GM18909 (cell line): ENCODE data around the gene ERAP2.

Source experiments
- ATAC-seq: cut with Tn5 transposase; IDR thresholded peaks from one replicate; pipeline ENCODE4 v1.9.1; 2021; ENCODE audit warnings: mild to moderate bottlenecking; ENCODE audit not compliant: unreplicated experiment, poor library complexity

Gene ERAP2

DNA sequence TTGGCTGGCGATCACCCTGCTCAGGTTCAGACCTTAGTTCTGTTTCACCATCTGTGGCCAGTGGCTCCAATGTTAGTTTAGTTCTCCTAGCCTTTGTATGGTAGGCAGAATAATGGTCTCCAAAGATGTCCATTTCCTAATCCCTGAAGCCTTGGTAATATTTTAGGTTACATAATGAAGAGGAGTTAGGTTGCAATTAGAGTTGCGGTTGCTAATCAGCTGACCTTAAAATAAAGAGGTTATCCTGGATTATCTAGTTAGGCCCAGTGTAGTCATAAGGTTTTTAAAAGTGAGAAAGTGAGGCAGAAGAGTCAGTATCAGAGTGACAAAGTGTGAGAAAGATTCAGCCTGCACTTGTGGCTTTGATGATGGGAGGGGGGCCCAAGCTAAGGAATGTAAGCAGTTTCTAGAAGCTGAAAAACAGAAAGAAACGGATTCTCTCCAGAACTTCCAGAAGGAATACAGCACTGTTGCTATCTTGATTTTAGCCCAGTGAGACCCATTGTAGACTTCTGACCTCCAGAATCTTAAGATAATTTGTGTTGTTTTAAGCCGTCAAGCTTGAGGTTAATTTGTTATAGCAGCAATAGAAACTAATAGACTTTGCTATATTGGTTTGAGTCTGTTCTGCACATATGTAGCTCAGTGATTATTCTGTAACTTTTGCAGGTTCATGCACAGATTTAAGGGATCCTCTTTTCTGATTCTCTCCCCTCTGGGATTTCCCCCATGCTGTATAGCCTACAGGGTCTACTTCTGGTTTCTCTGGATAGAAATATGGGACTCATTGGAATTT, 81.2 kb downstream of the ERAP2 start:
- ATAC-seq: peak; percentile 49

DNA sequence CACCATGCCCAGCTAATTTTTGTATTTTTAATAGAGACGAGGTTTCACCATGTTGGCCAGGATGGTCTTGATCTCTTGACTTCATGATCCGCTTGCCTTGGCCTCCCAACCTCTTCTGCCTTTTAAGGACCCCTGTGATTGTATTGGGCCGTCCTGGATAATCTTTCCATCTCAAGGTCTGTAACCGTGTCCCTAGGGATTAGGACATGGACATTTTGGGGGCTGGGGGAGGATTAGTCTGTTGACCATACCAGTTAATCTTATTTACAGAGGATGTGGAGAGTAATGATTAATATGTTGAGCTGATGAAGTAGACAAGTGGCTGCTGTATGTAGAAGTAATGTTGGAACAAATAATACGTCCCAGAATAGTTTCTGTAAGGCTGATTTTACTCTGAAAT, 82.7 kb downstream of the ERAP2 start:
- ATAC-seq: no peak

DNA sequence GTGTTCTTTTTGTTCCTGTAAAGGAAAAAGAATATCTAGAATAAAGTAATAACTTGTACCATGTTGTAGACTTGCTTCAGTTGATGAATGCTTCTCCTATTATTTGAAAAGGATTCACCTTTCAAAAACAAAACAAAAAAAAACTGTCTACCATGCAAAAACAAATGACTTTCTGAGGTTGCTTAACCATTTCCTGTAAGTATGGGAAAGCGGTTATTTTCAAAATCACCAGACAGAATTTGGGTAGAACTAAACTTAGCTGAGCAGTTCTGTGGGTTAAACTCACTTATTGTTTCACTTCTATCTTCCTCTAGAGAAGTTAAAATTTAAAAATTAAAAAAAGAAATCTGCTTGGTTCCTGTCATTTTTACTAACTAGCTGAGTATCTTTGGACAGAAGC, 84.8 kb downstream of the ERAP2 start:
- ATAC-seq: peak; percentile 61

DNA sequence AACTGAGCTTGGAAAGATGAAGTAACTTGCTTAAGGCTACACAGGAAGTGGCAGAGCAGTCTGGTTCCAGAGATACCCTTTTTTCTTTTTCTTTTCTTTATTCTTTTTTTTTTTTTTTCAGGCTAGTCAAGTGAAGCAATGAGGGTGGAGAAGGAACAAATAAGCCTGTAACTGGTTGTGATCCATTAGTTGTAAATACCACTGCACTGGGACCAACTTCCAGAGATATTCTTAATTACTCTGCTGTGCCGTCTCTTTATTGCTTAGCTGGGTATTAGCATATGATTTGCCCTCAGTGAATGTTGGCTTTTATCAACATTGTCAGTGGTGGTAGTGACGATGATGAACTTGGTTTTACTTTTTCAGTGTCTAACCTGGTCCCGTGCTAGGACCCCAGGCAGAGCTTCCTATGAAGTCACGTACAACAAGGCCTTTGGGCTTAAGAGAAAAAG, 86.3 kb downstream of the ERAP2 start:
- no peak for ATAC-seq

DNA sequence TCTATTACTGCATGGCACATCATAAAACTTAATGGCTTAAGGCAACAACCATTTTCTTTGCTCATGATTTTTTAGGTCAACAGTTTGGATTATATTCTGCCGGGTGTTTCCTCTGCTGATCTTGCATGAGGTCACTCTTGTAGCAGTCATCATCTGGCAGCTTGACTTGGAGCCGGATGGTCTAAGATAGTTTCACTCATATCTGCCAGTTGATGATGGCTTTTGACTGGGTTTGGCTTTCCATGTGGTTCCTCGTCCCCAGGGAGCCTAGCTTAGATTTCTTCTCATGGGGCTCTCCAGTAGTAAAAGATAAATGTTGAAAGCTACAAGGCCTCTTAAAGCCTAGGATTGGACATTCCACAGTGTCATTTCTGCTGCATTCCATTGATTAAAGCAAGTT, 87.0 kb downstream of the ERAP2 start:
- peak; percentile 67 for ATAC-seq

DNA sequence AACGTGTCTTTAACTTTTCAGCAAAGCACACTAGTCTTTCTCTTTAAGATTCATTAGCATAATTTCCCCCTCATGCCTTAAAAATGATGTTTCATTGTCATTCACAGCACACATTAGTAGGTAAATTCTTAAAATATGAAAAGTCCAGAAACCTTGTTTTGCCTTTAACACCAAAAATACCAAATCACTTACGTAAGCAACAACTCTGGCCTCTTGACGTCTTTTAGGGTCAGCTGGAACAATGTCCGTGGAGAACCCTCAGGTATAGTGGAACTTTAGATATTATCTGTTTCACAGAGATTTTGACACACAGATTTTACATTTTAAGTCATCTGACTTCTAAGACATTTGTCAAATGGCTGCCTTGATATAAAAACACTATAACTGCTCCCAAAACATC, 90.5 kb downstream of the ERAP2 start:
- no peak for ATAC-seq

DNA sequence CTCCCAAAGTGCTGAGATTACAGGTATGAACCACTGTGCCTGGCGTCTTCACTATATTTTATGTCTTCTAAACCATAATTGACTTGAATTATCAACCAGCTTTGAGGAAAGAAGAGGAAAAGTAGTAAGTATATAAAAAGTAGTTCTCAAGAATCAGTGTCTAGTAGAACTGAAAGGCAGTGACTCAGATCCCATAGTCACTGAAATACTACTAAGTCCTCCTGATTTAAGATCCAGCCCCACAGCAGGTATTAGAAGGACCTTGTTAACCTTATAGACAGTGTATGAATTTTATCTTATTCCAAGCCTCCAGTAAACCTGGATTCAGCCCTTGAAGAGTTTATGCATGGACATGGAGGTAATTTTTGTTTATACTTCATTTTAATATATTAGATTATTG, 91.1 kb downstream of the ERAP2 start:
- ATAC-seq: no peak

DNA sequence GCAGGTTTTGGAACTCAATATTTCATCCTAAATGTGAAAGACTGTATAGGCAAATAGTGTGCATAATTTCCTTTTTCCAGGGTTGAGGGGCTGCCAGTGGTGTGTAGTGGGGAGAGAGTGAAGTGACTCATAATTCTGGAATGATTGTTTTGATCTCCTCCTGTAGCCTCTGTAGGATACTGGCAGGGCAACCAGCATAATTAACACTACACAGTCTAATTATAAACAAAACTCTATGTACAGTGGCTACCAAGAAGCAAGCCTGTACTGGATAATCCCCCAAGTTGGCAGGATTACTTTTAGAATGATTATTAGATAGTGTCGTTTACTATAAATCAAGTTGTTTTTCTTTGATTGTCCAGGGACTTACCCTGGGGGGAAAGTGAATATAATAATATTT, 91.8 kb downstream of the ERAP2 start:
- no peak for ATAC-seq

DNA sequence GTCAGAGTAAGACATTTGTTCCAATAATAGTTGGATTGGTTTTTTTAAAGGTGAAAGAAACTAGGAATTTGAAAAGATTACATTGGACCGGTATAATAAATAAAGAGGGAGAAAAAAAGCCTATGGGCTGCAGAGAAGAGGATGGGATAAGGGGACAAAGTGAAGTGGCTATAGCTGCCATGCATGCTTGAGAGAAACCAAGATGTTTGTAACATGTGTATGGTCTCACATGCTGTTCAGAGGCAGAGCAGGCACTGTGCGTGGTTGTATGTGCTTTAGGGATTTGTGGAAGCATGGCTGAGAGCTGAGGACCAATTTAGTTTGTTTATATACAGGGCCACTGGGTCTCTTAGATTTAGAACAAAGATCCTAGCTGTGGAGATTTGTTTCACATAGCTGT, 92.3 kb downstream of the ERAP2 start:
- no peak for ATAC-seq
